Chondrocyte (in vitro differentiated cells): Measurements from ENCODE around the gene STK4. TPM values are rescaled to one million over a fixed set of nuclear protein-coding genes. Genes with fewer than 3 reads are reported as not detected.

Source experiments
- DNase-seq: peaks from one replicate; pipeline ENCODE4 v3.0.0; 2021; ENCODE audit warnings: mixed read lengths, low spot score
- H3K27ac Mint-ChIP-seq: one replicate; pipeline ENCODE4 v1.8.0; 2021; ENCODE audit warnings: mild to moderate bottlenecking, moderate library complexity, mixed read lengths; ENCODE audit not compliant: unreplicated experiment
- H3K27me3 Mint-ChIP-seq: 2 replicates; pipeline ENCODE4 v1.8.0; 2021; ENCODE audit warnings: low read depth, mixed read lengths
- H3K36me3 Mint-ChIP-seq: 2 replicates; pipeline ENCODE4 v1.8.0; 2021; ENCODE audit warnings: low read depth, mixed read lengths
- H3K4me1 Mint-ChIP-seq: 2 replicates; pipeline ENCODE4 v1.8.0; 2021; ENCODE audit warnings: low read depth, mild to moderate bottlenecking, mixed read lengths
- H3K4me3 Mint-ChIP-seq: one replicate; pipeline ENCODE4 v1.8.0; 2021; ENCODE audit warnings: mild to moderate bottlenecking, moderate library complexity, mixed read lengths; ENCODE audit not compliant: unreplicated experiment
- H3K9me3 Mint-ChIP-seq: 2 replicates; pipeline ENCODE4 v1.8.0; 2021; ENCODE audit warnings: low read depth, mixed read lengths
- total RNA-seq: library from RNA; stranded (reverse); gene quantifications from 3 replicates; pipeline ENCODE4 v1.2.1, GENCODE V29; 2021
- TF ChIP-seq, protein P1 (sequence below): fragments of 200-600 bp; sonication (generic); IDR thresholded peaks from 2 replicates; pipeline ENCODE4 v1.5.0; 2021; ENCODE audit warnings: antibody characterized with exemption, mild to moderate bottlenecking, moderate library complexity

The STK4 gene
- total RNA-seq, 1 donor from 2014 or later, result 23.4 TPM

DNA sequence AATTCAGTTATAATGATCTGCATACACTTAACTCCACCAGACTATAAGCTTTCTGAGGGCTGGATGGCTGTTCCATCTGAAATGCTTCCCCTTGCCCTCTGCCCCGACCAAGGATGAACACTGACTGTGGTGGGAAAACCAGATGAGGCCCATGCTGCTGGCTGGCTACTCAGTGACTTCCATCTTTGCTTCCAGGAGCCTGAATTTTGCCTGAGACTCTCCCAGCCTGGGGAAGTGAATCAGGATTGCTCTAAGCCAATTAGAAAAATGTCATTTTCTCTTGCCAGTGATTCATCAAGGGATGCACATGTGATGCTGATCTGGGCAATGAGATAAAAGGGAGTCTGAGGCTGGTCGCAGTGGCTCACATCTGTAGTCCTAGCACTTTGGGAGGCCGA lies 4.4 kb upstream of the STK4 start:
- Mint-ChIP-seq H3K9me3 (no peaks in the 10 kb centered on the region), H3K27ac (no peak overlapping the region), H3K4me3 (no peak overlapping the region), H3K36me3 (no peaks in the 10 kb centered on the region), H3K27me3 (no peaks in the 10 kb centered on the region), H3K4me1 (peaks cover 35% of the 10 kb centered on the region)
- DNase-seq, result no peak
- TF ChIP-seq, protein P1, sequence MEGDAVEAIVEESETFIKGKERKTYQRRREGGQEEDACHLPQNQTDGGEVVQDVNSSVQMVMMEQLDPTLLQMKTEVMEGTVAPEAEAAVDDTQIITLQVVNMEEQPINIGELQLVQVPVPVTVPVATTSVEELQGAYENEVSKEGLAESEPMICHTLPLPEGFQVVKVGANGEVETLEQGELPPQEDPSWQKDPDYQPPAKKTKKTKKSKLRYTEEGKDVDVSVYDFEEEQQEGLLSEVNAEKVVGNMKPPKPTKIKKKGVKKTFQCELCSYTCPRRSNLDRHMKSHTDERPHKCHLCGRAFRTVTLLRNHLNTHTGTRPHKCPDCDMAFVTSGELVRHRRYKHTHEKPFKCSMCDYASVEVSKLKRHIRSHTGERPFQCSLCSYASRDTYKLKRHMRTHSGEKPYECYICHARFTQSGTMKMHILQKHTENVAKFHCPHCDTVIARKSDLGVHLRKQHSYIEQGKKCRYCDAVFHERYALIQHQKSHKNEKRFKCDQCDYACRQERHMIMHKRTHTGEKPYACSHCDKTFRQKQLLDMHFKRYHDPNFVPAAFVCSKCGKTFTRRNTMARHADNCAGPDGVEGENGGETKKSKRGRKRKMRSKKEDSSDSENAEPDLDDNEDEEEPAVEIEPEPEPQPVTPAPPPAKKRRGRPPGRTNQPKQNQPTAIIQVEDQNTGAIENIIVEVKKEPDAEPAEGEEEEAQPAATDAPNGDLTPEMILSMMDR, result no peak

DNA sequence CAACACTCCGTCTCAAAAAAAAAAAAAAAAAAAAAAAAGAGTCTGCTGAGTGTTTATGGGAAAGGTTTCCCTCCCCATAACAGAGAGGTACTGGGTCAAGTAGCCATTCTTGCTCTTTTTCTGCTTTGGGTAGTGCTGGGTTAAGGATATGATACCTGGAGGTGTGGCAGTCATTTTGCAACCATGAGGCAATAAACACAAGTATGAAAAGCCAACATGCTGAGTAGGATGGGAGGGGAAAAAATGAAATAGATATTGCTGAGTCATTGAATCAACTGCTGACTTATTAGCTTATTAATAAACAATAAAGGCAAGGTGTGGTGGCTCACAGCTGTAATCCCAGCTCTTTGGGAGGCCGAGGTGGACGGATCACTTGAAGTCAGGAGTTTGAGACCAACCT lies 3.8 kb upstream of the STK4 start:
- no peak for DNase-seq
- Mint-ChIP-seq H3K27ac (no peak overlapping the region), H3K36me3 (no peaks in the 10 kb centered on the region), H3K9me3 (no peaks in the 10 kb centered on the region), H3K4me1 (peaks cover 41% of the 10 kb centered on the region), H3K27me3 (no peaks in the 10 kb centered on the region), H3K4me3 (no peak overlapping the region)
- TF ChIP-seq, protein P1, result no peak

DNA sequence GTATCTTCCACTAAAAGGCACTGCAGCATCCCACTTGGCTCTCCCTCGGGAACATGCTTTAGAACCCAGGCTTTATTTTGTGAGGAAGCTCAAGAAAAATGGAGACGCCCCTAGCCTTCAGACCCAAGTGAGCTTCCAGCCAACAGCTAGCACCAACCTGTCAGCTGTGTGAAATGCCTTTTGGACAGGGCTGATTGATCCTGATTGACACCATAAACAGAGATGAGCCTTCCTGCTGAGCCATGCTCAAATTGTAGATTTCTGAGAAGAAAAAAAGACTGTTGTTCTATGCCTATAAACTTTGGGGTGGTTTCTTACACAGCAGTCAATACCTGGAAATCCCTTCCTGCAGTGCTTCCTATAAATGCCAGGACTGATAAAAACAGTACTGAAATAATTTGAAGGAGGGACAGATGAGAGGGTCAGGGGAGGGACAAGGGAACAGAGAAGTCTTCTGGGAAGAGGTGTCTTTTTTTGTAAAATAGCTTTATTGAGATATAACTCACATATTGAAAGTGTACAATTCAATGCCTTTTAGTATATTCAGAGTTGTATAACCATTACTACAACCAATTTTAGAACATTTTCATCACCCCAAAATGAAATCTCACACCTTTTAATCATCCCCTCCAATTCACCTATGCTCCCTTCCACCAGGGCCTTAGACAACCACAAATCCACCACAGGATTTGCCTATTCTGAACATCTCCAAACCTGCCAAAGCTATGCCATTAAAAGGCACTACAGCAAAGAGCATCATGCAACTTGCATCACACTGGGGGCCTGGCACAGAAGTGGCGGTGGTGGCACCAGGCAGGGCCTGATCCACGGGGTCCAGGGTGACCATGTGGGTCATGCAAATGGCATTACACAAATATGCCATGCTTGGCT lies 2.7 kb upstream of the STK4 start:
- no peaks in the 10 kb centered on the region for H3K27me3 Mint-ChIP-seq
- DNase-seq, result no peak
- H3K4me3 Mint-ChIP-seq, result no peak overlapping the region
- H3K9me3 Mint-ChIP-seq, result no peaks in the 10 kb centered on the region
- H3K4me1 Mint-ChIP-seq, result peaks cover 46% of the 10 kb centered on the region
- TF ChIP-seq, protein P1, result no peak
- no peak overlapping the region for H3K27ac Mint-ChIP-seq
- H3K36me3 Mint-ChIP-seq, result no peaks in the 10 kb centered on the region

DNA sequence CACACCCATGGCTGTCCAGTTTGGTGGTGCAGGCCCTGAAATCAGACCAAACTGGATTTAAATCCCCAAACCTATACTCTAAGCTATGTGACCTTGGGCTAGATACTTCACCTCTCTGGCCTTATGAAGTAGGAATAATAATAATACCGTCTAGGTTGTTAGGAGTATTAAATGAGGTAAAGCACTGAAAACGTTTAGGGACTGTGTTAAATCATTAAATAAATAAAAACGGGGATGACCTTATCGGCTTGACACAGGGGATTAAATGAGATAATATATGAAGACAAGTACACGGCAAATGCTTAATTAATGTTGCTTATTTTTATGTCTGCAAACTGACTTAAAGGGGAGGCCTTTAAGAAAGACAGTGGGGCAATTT lies 672 bp upstream of the STK4 start:
- TF ChIP-seq, protein P1, result no peak
- Mint-ChIP-seq H3K36me3 (no peaks in the 10 kb centered on the region), H3K27ac (peak overlapping the region; percentile 85), H3K4me3 (peak overlapping the region; percentile 98), H3K27me3 (no peaks in the 10 kb centered on the region), H3K4me1 (peaks cover 40% of the 10 kb centered on the region), H3K9me3 (no peaks in the 10 kb centered on the region)
- DNase-seq, result no peak

DNA sequence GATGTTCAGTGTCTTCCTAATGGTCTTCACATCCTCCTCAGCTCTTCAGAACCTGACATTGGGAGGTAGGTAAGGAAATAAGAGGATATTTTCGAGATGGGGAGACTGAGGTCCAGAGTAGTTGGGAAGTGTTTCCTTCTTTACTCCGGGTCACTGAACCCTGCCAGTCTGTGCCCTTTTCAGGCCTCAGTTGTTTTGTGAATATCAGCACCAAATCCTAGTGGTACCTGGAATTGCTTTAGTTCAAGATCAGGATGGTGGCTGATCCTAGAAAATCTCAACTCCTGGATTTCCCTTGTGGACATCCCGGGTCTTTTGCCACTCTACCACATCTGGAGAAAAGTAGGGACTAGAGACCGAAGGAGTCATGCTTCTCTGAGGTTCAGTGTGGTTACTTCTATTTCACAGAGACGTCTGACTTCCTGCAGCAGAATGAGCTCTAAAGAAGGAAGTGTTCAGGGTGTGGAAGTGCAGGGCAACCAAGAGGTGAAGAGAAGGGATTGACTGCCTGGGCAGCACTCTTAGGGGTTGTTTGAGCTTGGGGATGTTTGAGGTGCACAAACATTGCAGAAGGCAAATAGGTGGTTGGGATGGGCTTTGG lies 995 bp downstream of the STK4 start:
- DNase-seq, result no peak
- no peaks in the 10 kb centered on the region for H3K27me3 Mint-ChIP-seq
- H3K4me1 Mint-ChIP-seq, result peaks cover 41% of the 10 kb centered on the region
- peak overlapping the region; percentile 98 for H3K4me3 Mint-ChIP-seq
- H3K27ac Mint-ChIP-seq, result no peak overlapping the region
- no peaks in the 10 kb centered on the region for H3K9me3 Mint-ChIP-seq
- TF ChIP-seq, protein P1, result no peak
- no peaks in the 10 kb centered on the region for H3K36me3 Mint-ChIP-seq
